Measurements from ENCODE around the gene TMC1.

DNA sequence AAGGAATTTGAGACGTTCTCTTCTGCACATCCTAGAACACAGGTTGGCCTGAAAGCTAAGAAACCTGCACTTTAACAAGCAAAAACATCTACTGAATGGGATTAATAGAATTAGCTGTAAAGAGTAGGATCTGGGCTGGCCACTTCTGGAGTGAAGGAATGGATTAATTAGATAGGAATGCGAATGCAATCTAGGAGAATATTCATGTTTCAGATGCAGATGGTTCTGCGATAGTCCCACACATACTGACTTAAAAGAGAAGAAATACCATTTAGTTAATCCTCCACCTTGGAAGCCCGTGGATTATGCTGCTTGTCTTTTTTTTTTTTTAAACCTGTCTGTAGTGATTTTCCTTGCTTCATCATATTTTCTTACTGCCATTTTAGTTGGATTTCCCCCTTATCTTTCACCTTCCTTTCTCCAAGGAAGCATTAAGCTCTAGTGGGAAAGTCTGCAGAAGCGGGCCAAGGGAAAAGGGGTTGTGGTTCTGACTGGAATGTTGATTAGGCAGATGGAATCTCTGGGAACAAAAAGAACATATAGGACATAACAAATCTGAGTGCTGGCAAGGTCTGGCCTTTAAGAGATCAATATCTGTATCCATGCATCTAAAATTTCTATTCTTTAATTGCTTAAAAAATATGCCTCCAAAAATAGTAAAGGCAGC lies 279.1 kb downstream of the TMC1 start:
- no peak for TF ChIP-seq ZNF629 (CRISPR knock-in tag; conservative IDR thresholded peaks at IDR 0.05)
- TF ChIP-seq EZH2 (conservative IDR thresholded peaks at IDR 0.05; ENCODE audit: low read depth, low read length) = no peak
- TF ChIP-seq CBFB (CRISPR knock-in tag; IDR thresholded peaks at IDR 0.05) = no peak
- no peak for TF ChIP-seq HDAC6 (IDR thresholded peaks at IDR 0.05; ENCODE audit: low read depth, low read length)
- TF ChIP-seq ZNF552 (CRISPR knock-in tag; IDR thresholded peaks at IDR 0.05; ENCODE audit: borderline replicate concordance) = no peak
- TF ChIP-seq ZNF232 (CRISPR knock-in tag; IDR thresholded peaks at IDR 0.05; ENCODE audit: borderline replicate concordance) = no peak
- TF ChIP-seq NCOR1 (IDR thresholded peaks at IDR 0.05; ENCODE audit: borderline replicate concordance, low read length) = no peak
- no peak for TF ChIP-seq MAZ (IDR thresholded peaks at IDR 0.05; ENCODE audit: borderline replicate concordance, low read depth, low read length)
- TF ChIP-seq MAZ (CRISPR knock-in tag; IDR thresholded peaks at IDR 0.05; ENCODE audit: low read depth) = no peak
- TF ChIP-seq JUNB (CRISPR knock-in tag; IDR thresholded peaks at IDR 0.05; ENCODE audit: borderline replicate concordance) = no peak

Measured in HepG2 (cell line).